Measurements from ENCODE around the gene DNAJB12. TPM values are rescaled to one million over a fixed set of nuclear protein-coding genes. Genes with fewer than 3 reads are reported as not detected.

DNAJB12 gene
- total and polyA plus RNA-seq, 10 of the 15 experiments (the other 5 are each of a cell fraction or from before 2014, with no cell fraction given), result 4.6 to 31.6 (median 18.8) TPM

DNA sequence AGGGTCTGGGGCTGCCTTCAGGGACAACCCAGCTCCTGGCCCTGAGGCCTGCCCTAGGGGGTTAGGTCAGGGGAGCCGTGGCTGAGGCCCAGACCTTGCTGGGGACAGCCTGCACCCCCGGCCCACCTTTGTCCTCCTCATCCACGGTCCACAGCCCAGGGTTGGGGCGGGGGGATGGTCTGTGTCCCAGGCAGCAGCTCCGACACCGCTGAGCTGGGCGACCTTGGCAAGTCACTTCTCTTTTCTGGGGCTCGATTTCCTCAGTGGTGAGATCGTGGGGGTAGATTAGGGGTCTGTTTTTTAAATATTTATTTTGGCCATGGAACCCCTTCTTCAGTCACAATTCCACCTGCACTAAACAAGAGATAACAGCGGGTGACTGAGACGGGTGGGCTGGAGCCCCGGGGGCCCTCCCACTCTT lies 30.9 kb downstream of the DNAJB12 start:
- no peaks in the 10 kb centered on the region for H4K20me1 ChIP-seq (ENCODE audit: control insufficient read depth, insufficient read depth)
- FAIRE-seq, result no peak
- H3K9me3 ChIP-seq (replicated peaks; ENCODE audit: control insufficient read depth, insufficient read depth, low read length), result no peaks in the 10 kb centered on the region
- ChIA-PET SMC1A (ENCODE audit: uncharacterized antibody, unreplicated experiment) (interaction anchor here (6.5 kb wide), 1 partner anchor 11 kb away, joined by 103 read pairs; no protein-coding TSS in a partner anchor), POLR2A (interaction anchor here (6.6 kb wide), 1 partner anchor 10 kb away, joined by 120 read pairs; no protein-coding TSS in a partner anchor), RAD21 (ENCODE audit: unreplicated experiment) (interaction anchor here (1.0 to 8.4 kb wide), 2 partner anchors 12 to 49 kb away, joined by 4 to 137 read pairs; no protein-coding TSS in a partner anchor), CTCF (interaction anchor here (7.4 kb wide), 1 partner anchor 13 kb away, joined by 59 read pairs; no protein-coding TSS in a partner anchor)
- H3K27me3 ChIP-seq (replicated peaks in 1 of 2; ENCODE audit: control insufficient read depth in 2 of 2, insufficient read depth in 2 of 2, low read length in 1 of 2), result no peaks in the 10 kb centered on the region
- H3K4me1 ChIP-seq (ENCODE audit: control insufficient read depth, insufficient read depth, low read length), result peaks cover 50% of the 10 kb centered on the region
- no peak overlapping the region for H2AFZ ChIP-seq (ENCODE audit: control insufficient read depth, low read depth, low read length)
- in situ Hi-C loops (cut with MboI) (no loop called here), intact Hi-C loops (cut with micrococcal nuclease; ENCODE audit: unreplicated experiment) (no loop called here)
- H3K36me3 ChIP-seq (ENCODE audit: control insufficient read depth in 2 of 2, insufficient read depth in 2 of 2, low read length in 1 of 2), result no peaks in the 10 kb centered on the region
- H3K9ac ChIP-seq (ENCODE audit: control insufficient read depth, insufficient read depth, low read length), result no peak overlapping the region
- WGBS (ENCODE audit: insufficient coverage, insufficient replicate concordance, low lambda C conversion rate, missing lambda C conversion rate), result 64% methylated on average over 12 of the region's 12 CpGs
- H3K79me2 ChIP-seq (ENCODE audit: control insufficient read depth, insufficient read depth, low read length), result peaks cover 3% of the 10 kb centered on the region; the same call in 1 of the 2 replicates
- TF ChIP-seq CBFB (IDR thresholded peaks at IDR 0.05; ENCODE audit: low read depth) (no peak), NFIC (IDR thresholded peaks at IDR 0.05; ENCODE audit: low read depth, low read length) (no peak), GABPA (IDR thresholded peaks at IDR 0.05; ENCODE audit: low read depth) (no peak), MYC (IDR thresholded peaks at IDR 0.05; ENCODE audit: insufficient read depth, insufficient read length, insufficient replicate concordance, low read length, severe bottlenecking) (no peak), HDGF (IDR thresholded peaks at IDR 0.05) (no peak), ZSCAN29 (IDR thresholded peaks at IDR 0.05) (no peak), NR2F1 (conservative IDR thresholded peaks at IDR 0.05) (no peak)
- no peak for DNase-seq (ENCODE audit: low read depth, low spot score)
- BruUV-seq (replicated peaks), result no TSS peak
- H3K4me3 ChIP-seq, result no peak overlapping the region
- no peak overlapping the region for H3K27ac ChIP-seq (ENCODE audit: control insufficient read depth, insufficient read depth)
- no peak overlapping the region for H3K4me2 ChIP-seq (ENCODE audit: control insufficient read depth, insufficient read depth)
- no peak for ATAC-seq

All from GM12878 (cell line).